GM10266 (cell line): Measurements from ENCODE around the gene C19orf25.
"Not testable (repeated sequence)": the region's sequence is repeated elsewhere in the genome, so short reads cannot be mapped to it uniquely, and the experiment has no call there.

ENCODE experiments used
- DNase-seq: peaks from one replicate; pipeline ENCODE4 v3.0.0; 2012; ENCODE audit errors: extremely low spot score
- TF ChIP-seq, protein P1 (sequence below): IDR thresholded peaks from 2 replicates; pipeline ENCODE4 v1.5.1; 2012; ENCODE audit warnings: mild to moderate bottlenecking, low read depth; ENCODE audit not compliant: control insufficient read depth, insufficient read depth; ENCODE audit errors: missing control alignments

C19orf25 gene

DNA sequence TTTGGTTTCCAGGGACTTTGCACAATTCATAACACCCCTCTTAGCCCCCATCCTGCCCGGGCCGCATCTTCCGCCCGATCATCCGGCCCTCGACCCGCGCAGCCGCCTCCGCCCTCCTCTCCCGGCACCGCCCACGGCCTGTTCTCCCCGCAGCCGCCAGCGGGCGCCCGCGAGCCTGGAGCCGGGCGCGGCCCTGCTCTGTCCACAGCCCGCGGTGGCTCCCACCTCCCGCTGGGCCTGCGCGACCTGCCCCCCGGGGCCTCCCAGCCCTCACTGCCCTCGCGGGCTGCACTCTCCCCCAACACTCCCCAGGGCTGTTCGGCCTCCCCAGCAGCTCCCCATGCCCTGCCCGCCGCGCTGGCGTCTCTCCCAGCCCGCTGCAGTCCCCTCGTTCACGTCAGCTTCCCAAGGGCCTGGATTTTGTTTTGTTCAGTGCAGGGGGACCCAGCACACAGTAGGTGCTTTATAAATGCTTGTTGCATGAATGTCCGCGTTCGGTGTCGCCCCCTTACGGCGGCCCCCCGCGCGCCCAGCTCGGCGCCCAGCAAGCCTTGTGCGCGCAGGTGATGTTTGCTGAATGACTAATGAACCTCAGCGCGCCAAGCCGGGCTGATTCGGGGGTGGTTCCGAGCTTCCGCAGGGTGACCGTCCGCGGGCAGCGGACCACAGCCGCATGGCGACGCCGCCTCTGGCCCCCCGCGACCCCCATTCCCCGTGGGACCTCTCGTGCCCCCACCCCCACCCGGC lies 33.7 kb downstream of the C19orf25 start:
- TF ChIP-seq, protein P1, sequence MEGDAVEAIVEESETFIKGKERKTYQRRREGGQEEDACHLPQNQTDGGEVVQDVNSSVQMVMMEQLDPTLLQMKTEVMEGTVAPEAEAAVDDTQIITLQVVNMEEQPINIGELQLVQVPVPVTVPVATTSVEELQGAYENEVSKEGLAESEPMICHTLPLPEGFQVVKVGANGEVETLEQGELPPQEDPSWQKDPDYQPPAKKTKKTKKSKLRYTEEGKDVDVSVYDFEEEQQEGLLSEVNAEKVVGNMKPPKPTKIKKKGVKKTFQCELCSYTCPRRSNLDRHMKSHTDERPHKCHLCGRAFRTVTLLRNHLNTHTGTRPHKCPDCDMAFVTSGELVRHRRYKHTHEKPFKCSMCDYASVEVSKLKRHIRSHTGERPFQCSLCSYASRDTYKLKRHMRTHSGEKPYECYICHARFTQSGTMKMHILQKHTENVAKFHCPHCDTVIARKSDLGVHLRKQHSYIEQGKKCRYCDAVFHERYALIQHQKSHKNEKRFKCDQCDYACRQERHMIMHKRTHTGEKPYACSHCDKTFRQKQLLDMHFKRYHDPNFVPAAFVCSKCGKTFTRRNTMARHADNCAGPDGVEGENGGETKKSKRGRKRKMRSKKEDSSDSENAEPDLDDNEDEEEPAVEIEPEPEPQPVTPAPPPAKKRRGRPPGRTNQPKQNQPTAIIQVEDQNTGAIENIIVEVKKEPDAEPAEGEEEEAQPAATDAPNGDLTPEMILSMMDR, result peak; percentile 97
- peak; percentile 98 for DNase-seq

- TF ChIP-seq, protein P1, result no peak
- DNase-seq, result no peak
Observed at GRCh38 chr19:1441677-1442438, 37.2 kb downstream of the C19orf25 start.

- no peak for DNase-seq
- TF ChIP-seq, protein P1, result no peak
Observed at GRCh38 chr19:1441022-1441426, 38.0 kb downstream of the C19orf25 start.

GRCh38 chr19:1440418-1440801 lies 38.6 kb downstream of the C19orf25 start:
- no peak for DNase-seq
- TF ChIP-seq, protein P1, result no peak

GRCh38 chr19:1439525-1440417 lies 39.2 kb downstream of the C19orf25 start:
- not testable (repeated sequence) for DNase-seq

- TF ChIP-seq, protein P1, result no peak
- no peak for DNase-seq
Observed at GRCh38 chr19:1438933-1439354, 40.1 kb downstream of the C19orf25 start.

DNA sequence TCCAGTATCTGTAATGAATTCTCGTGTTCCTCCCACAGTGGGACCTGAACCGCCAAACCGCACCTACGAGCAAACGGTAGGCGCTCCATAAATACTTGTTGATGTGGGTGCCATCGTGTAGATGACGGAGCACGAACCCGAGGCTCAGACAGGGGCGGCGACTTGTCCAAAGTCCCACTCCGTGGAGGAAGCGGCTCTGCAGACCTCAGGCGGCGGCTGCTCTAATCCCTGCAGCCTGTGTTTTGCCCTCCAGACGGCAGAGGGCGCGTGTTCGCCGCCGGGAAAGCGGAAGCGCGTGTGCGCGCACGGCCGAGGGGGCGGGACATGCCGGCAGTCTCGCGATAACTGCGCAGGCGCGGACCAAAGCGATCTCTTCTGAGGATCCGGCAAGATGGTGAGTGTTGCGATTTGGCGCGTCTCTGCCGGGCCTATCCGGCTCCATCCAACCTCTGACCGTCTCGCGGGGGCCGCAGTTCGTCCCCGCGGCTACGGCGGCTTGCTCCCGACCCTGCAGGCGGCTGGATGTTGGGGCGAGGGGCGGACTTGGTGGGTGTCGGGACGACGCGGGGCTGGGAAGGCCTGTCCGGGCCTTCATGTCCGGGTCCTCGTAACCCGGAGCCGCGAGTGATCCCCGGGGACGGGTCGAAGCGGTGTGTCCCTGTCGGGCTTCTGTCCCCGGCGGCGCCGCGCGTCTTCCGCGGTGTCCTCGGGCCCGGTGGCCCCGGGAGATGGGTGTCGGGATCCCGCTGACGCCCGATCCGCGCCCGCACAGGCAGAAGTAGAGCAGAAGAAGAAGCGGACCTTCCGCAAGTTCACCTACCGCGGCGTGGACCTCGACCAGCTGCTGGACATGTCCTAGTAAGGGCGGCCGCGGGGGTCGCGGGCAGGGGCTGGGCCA lies 40.7 kb downstream of the C19orf25 start, which contains the start of gene RPS15:
Gene RPS15 (plus strand): TSS at position 362 of the 898 bp plus-strand sequence. CDS start 30 bp downstream, at position 392.
- TF ChIP-seq, protein P1, result peak; percentile 100
- peak; percentile 99 for DNase-seq
